Hippocampal formation (tissue), 2 donors: ENCODE data around the gene SETD4.

ENCODE experiments used
- DNase-seq, 2 donors: peaks; one replicate each; lab custom pipeline; 2025; lab: John Stamatoyannopoulos, UW

SETD4 gene

DNA sequence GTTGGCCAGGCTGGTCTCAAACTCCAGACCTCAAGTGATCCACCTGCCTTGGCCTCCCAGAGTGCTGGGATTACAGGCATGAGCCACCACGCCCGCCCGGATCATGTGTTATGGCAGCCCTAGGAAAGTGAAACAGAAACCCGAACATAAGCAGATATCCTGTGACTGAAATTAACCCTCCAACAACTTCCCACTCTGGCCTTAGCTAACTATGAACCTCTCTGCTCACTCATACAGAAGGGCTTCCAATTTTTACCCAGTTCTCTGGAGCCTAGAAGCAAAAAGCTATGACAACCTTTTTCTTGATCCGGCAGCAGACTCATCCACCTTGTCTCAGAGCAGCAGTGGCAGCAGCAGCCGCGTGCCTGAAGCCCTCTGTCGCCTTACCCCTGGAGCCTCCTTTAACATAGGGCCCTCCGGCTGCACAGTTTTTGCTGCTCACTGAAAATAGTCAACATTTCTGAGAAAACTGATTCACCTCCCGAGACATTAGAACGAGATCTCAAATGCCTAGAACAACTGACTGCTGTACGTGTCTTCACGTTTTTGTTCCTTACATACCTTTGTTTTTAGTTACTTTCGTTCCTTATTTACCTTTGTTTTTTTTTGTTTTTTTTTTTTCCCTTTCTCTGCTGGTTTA is 18.8 kb upstream of the SETD4 start:
- no peak for DNase-seq

DNA sequence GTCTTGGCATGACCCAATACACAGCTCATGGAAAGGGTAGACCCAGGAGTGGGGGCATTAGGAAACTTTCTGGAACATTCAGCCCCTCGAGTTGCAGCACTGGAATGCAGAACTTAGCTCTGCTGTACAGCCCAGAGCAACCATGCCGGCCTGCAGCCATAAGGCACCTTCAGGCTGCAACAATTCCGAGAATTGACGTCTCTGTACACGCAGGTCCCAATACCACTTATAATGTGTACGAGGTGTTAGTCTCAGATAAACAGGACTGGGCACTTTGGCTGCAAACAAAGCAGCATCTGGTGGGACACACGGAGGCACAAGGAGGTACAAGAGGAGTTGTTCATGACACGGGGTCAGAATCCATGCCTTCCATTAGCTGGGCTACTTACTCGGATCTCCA is 17.4 kb upstream of the SETD4 start:
- no peak for DNase-seq

DNA sequence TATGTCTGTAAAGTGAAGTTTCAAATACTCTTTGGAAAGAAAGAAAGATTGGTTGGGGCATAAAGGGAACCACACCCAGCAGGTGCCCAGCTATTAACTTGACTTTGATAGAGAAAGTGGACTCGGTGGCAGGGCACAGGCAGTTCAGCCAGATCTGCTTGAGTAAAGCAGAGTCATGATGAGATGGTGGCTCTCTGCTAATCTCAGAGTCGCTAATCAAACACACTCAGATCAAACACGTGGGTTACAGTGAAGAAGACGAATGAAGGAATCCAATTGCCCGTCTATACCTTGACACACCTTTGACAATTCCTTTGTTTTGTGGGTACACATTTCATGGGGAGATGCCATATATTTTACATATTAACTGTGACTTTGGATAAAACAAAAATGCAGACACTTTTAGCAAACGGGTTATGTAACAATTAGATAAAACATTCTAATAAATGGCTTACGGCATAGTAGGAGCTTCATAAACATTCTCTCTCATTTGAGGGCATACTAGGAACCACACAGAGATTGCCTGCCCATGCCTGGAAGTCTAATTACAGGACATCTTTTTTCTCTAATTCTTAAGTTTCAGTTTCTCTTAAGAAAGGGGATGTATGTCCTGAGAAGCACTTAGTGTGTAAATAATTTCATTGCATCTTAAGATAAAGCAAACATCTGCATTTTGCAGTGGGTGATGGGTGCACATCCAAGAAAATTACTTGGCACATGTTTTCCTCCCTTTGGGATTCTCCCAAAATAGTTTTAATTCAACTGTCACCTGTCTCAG is 16.7 kb upstream of the SETD4 start:
- DNase-seq, result no peak

DNA sequence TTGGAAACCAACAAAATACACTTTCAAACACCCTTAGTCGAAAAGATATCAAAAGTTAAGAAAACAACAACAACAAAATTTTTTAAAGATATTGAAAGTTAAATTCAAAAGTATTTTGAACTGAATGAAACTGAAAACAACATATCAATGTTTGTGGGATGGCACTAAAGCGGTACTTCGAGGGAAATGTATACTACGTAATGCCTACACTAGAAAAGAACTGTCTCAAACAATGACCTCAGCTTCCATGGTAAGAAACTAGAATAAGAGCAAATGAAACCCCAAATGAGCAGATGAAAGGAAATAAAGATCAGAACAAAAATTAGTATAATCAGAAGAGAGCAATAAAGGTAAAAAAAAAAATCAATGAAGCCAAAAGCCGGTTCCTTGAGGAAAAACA is 15.6 kb upstream of the SETD4 start:
- no peak for DNase-seq

DNA sequence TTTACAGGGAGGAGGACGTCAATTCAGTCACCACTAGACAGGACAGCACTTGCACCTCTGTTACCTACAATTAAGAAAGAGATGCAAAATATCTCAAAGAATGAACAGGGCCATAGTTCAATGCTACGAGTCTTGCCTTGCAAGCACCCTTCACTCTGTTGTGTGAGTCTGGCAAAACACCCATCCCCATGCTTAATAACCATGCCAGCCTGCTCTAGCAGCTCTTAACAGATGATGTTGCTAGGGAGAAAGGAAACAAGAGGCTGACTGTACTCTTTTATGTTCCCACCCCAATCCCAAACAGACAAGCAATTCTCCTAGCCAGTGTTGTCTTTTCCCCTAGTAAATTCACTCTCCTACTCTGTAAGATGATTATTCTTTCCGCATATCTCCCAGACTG is 14.8 kb upstream of the SETD4 start:
- DNase-seq, result peak; percentile 66 to 97

DNA sequence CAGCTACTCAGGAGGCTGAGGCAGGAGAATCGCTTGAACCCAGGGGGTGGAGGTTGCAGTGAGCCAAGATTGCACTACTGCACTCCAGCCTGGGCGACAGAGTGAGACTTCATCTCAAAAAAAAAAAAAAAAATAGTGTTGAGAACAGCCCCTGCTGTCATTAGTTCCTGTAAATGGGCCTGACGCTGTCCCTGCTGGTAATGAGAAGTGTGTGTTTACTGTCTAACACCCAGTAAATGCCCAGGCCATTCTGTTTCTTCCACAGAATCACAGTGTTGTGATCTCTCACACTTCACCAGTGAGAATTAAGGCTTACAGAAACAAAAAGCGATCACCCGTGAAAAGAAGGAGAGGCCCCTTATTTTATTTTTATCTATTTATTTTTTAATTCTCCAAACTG is 13.6 kb upstream of the SETD4 start:
- peak in 1 of 2 donors; percentile 21 for DNase-seq

DNA sequence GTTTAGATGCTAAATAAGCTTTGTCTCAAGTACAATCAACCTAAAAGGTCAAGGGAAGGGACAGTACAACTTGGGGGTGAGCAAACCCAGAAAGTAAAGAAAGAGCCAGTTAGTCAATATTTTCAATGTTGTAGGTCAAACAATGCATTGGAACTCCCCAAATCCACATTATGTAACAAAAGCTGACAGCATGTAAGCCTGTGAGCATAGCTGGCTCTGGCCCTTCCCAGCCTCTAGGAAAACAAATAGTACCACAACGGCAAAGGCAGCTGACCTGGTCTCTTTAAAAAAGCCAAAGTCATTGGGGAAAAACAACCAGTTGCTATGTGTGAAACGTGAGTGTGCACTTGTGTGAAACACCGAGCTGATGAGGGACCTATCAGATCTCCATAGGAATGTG is 12.9 kb upstream of the SETD4 start:
- DNase-seq, result peak in 1 of 2 donors; percentile 38

DNA sequence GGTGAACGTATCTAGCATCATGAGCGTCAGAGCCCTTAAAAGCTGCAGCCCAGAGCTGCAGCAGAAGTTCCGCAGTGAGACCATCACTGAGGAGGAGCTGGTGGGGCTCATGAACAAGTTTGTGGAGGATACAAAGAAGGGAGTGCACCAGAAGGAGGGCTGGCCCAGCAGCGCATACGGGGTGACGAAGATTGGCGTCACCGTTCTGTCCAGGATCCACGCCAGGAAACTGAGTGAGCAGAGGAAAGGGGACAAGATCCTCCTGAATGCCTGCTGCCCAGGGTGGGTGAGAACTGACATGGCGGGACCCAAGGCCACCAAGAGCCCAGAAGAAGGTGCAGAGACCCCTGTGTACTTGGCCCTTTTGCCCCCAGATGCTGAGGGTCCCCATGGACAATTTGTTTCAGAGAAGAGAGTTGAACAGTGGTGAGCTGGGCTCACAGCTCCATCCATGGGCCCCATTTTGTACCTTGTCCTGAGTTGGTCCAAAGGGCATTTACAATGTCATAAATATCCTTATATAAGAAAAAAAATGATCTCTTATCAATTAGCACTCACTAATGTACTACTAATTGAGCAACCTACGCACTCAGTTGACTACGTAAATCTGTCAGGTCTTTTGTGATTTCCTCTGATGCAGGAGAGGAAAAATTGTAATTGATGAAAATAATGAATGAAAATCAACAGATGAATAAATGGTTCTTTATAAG is 12.3 kb upstream of the SETD4 start:
- no peak for DNase-seq

DNA sequence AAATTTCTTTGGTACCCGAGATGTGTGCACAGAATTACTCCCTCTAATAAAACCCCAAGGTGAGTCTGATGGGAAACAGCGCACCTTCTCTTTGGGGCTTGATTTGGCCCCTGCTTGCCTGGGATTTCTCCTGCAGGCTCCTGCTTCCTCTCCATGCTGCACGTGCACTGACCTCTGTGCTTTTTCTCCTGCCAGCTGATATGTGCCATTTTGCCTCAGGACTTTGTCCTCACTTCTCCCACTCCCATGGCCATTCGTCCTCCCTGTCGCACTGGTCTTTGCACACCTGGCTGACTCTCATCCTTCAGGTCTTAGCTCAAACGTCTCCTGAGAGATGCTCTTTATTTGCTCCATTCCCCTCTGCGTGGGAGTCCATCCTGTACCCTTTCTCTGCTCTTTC is 10.7 kb upstream of the SETD4 start:
- no peak for DNase-seq

DNA sequence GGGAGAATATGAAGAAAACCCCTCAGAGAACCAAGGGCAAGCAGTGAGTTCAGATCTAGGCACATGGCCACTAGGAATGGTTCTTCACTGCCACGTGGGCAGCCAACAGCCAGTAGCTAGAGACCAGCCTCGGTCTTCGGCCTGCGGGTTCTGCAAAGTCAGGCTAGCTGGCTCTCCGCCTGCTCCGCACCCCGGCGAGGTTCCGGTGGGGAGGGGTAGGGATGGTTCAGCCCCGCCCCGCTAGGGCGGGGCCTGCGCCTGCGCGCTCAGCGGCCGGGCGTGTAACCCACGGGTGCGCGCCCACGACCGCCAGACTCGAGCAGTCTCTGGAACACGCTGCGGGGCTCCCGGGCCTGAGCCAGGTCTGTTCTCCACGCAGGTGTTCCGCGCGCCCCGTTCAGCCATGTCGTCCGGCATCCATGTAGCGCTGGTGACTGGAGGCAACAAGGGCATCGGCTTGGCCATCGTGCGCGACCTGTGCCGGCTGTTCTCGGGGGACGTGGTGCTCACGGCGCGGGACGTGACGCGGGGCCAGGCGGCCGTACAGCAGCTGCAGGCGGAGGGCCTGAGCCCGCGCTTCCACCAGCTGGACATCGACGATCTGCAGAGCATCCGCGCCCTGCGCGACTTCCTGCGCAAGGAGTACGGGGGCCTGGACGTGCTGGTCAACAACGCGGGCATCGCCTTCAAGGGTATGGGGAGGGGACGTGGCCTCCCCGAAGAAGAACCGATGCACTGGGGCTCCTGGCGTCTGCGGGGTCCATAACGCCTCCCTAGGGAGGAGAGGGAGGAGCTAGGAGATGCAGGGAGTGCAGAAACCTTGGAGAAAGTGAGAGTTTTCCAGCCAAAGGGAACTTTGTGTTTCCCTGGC is 9.6 kb upstream of the SETD4 start, which contains the start of gene CBR1:
Gene CBR1 (plus strand): TSS at position 312 of the 871 bp plus-strand sequence. CDS start 92 bp downstream, at position 404.
- DNase-seq, result peak; percentile 94 to 98

DNA sequence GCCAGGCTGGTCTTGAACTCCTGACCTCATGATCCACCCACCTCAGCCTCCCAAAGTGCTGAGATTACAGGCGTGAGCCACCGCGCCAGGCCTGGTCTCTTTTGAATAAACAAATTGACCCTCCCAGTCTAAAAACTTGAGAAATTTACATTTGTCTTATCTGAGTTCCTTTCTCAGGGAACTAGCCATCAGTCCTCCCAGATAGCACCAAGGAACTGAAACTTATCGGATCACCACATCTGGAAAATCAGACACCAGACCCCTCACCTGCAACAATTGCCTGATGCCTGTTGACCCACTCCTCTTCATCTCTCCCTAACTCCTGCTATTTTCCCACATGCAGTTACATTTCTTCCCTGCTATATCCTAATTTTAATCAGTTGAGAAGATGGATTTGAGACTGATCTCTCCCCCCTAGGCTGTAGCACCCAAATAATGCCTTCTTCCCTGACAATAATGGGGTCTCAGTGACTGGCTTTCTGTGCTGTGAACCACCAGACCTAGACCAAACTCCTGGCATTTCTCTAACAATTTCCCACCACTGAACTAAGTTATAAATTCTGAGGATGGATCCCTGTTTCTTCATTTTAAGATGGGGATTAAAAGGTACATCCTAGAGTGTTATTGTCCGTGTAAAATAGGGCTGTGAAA is 8.5 kb upstream of the SETD4 start:
- DNase-seq, result no peak

DNA sequence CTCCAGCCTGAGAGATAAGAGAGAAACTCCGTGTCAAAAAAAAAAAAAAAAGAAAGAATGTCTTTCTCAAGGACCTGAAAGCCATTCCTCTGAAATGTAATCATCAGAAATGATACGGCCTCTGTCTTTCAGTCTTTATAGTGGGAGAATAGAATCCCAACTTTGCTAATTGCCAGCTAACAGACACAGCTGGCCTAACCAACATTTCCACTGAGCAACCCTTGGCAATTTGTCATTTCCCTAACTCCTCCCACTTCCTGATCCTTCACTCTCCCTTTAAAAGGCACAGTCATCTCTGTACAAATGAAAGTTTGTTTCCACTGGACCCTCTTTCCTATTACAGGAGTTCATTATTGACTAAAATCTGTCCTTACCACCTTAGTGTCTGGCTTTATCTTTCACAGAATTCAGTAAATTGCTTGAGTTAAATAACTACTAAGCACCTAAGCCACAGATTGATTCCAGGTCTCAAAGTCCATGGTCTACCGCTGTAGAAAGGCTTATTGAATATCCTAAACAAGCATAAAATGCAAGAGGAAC is 5.2 kb upstream of the SETD4 start:
- DNase-seq, result no peak

DNA sequence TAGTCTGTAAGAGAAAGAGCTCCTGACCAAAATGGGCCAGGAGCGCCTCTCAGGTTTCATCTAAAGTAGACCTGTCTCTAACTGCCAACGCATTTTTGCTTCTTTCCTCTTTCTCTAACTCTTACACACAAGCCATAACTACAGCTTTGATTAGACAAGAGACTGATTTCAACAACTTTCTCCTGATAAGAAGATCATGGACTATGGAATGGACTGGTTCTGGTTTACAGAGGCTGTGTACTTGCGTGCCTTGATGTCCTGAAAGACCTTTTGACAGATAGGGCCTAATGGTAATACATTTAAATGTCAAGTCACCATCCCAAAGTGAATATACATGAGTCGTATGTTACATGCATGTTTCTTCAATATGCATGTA is 3.7 kb upstream of the SETD4 start:
- DNase-seq, result no peak

DNA sequence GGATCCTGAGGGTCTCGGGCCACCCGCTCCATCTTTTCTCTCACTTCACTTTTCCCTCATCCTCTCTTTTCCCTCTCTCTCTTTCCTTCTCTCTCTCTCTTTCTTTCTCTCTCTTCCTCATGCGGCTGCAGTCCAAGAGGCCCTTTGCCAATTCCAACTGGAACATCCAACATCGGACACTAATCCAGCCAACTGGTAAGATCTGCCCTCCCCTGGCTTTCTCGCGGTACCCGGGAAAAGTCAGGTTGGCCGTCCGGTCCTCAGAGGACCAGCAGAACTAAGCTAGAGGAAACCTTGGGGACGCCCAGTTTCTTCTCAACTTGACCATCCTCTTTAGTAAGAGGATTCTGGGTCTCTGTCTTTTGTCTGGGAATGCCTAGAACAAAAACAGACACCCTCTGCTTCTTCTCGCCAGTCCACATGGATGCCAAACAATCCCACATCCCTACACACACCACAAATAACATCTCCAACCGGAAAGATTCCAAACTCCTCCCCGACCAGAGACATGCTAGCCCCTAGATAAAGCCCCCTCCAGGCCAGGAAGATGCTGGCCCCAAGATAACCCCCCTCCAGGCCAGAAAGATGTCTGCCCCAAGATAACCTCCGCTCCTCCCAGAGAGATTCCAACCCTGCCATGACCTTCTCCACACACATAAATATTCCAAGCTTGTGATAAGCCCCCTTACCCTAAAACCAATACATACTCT is 3.2 kb upstream of the SETD4 start:
- DNase-seq, result no peak

DNA sequence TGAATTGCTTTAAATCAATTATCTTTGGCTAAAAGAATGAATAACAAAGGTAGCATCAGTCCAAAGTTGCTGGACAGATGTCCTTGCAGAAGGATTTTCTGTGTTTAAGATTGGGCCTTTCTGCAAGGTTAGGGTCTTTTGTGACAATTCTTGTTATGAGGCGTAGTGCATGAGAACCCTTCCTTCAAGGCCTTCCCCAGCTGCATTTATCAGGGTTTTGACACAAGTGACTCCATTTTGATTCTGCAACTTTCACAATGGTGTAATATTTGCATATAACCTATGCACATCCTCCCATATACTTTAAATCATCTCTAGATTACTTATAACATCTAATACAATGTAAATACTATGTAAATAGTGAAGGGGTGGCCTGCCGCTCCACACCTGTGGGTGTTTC is 1.1 kb upstream of the SETD4 start:
- no peak for DNase-seq

DNA sequence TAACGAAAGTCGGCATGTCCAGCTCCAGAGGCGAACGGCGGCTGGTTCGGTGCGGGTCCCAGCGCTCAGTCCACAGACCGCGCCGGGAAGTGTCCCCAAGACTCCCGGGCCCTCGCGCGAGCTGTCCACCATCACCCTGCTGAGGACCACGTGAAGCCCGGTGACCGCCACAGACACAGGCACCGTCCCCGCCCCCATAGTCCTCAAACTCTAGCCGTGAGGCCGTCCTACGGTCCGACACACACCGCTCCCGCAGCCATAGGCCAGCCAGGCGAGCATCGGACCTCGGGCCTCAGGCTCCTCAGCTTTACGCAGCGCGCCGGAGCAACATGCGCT is 535 bp downstream of the SETD4 start:
- no peak for DNase-seq

DNA sequence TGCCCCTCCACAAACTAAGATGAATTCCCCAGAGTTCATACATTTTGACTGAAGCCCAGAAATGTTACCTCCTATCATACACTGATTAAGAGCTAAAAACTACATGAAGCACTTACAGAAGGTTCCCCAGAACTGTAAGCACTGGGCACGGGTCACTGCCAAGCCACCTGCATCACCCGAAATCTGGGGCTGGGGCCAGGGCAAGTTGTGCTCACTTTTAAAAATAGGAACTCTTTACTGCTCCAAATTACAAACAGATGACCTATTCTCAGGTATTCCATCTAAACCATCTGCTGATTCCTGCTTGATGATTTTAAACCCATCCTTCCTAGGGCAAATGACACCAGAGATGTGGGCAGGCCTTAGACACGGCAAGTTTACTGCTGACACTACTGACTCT is 4.8 kb downstream of the SETD4 start:
- no peak for DNase-seq

DNA sequence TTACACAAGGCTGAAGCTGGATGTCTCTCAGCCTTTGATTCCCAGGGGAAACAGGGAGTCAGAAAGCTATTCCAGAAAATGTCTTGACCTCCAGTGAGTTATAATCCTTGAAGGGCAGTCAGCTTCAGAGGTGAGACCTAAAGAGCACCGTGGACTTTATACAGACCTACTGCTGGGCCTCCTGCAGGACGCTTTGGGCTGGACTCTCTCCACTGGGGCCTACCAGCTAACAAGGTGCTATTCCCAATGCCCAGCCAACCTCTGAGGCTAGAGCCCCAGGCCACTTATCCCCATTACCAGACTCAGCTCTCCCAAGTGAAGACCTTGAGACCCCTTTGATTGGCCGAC is 6.6 kb downstream of the SETD4 start:
- no peak for DNase-seq

DNA sequence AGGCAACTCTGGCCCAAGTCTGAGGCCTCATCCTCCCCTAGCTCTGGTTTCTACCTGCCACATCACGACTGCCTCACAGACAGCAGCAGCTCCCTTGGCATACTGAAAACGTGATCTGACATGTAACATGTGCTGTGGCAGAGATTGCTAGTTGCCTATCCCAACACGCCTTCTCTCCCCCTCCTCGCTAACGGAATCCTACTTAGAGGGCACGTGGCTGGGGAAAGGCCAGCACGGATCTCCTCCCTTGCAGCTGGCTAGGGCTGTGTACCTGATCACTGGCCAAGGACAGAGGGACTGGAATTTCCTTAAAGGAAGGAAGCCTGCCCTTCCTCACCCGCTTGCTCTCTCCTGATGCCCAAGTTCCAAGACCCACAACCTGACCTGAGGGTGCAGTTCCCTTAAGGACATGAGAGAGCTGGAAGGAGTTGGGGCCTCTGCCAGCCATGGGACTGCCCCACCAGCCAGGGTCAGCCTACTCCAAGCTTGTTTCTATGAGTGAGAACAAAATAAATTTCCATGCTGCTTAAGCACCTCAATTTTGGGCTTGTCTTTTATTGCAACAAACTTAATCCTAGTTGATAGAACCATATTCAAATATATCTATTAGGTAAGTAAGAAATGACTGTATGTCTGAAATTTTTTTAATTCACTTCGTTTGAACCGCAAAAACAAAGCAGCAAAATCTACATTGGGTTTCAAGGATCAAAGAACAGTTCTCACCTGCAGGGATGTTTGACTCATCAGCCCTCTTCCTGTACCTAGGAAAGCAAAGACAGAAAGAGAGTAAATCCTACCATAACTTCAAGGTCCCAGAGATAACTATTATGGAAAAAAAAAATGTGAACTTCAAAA is 7.2 kb downstream of the SETD4 start:
- DNase-seq, result no peak

DNA sequence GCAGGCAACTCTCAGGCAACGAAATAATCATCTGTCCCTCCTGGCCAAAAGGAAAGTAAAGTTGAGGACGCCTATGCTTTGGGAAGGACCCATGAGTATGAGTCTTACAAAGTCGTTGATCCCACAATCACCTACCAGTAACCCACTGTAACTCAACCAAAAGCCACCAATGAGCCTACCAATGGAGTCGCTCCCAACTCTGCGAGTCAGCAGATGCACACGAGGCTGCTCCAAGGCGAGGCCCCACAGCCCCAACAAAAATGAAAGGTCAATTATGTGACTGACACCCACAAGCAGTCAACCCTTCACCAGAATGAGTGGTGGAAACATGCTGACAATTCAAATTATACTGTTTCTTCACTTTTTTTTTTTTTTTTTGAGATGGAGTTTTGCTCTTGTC is 12.0 kb downstream of the SETD4 start:
- DNase-seq, result no peak
